ENCODE results near the gene SLC38A7.

GRCh38 chr16:58634265-58634802 is 50.2 kb downstream of the SLC38A7 start:
- TF ChIP-seq, protein P1, sequence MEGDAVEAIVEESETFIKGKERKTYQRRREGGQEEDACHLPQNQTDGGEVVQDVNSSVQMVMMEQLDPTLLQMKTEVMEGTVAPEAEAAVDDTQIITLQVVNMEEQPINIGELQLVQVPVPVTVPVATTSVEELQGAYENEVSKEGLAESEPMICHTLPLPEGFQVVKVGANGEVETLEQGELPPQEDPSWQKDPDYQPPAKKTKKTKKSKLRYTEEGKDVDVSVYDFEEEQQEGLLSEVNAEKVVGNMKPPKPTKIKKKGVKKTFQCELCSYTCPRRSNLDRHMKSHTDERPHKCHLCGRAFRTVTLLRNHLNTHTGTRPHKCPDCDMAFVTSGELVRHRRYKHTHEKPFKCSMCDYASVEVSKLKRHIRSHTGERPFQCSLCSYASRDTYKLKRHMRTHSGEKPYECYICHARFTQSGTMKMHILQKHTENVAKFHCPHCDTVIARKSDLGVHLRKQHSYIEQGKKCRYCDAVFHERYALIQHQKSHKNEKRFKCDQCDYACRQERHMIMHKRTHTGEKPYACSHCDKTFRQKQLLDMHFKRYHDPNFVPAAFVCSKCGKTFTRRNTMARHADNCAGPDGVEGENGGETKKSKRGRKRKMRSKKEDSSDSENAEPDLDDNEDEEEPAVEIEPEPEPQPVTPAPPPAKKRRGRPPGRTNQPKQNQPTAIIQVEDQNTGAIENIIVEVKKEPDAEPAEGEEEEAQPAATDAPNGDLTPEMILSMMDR (IDR thresholded peaks at IDR 0.05) = no peak
- TF ChIP-seq POLR2AphosphoS5 (IDR thresholded peaks at IDR 0.05) (no peak), POLR2A (IDR thresholded peaks at IDR 0.05) (no peak)
